Measurements from ENCODE around the gene TLR9. TPM values are rescaled to one million over a fixed set of nuclear protein-coding genes. Genes with fewer than 3 reads are reported as not detected.

Gene TLR9
- total RNA-seq, 1 experiment from 2014 or later, result not detected

- POLR2A ChIA-PET, result no interaction called here
- H3K9me3 ChIP-seq (ENCODE audit: control insufficient read depth, insufficient read depth, low read depth, low read length), result no peaks in the 10 kb centered on the region
- DNase-seq (ENCODE audit: low read depth, low spot score) (no peak), ATAC-seq (no peak)
- H3K36me3 ChIP-seq (ENCODE audit: control insufficient read depth, insufficient read depth, low read length), result no peaks in the 10 kb centered on the region
- no TSS peak for BruUV-seq (replicated peaks)
- CTCF ChIA-PET, result interaction anchor here (0.5 kb wide), 1 partner anchor 223 kb away, joined by 5 read pairs; the partner anchor contains the start of gene RPL29
- no peaks in the 10 kb centered on the region for H3K27me3 ChIP-seq (ENCODE audit: control insufficient read depth, insufficient read depth, low read length)
- TF ChIP-seq POLR2AphosphoS5 (IDR thresholded peaks at IDR 0.05; ENCODE audit: low read depth, low read length) (no peak), TCF7L2 (IDR thresholded peaks at IDR 0.05; ENCODE audit: low read depth, low read length) (no peak), CTCF (IDR thresholded peaks at IDR 0.05) (no peak), SIN3A (IDR thresholded peaks at IDR 0.05; ENCODE audit: borderline replicate concordance, insufficient read depth, low read depth, low read length) (no peak), REST (IDR thresholded peaks at IDR 0.05; ENCODE audit: insufficient read depth in 1 of 2, low read depth in 2 of 2, low read length in 1 of 2) (no peak)
- in situ Hi-C loops (cut with HindIII; ENCODE audit: low pct_unique_long_range_greater_than_20kb, low sequenced_read_pairs), result no loop called here
- H3K27ac ChIP-seq (ENCODE audit: low read length), result peak overlapping the region; percentile 35; the same call in 1 of the 2 replicates
- H3K4me3 ChIP-seq (ENCODE audit: low read depth in 2 of 2, low read length in 2 of 2), result no peak overlapping the region
- intact Hi-C loops (cut with micrococcal nuclease; ENCODE audit: unreplicated experiment), result no loop called here
- H3K4me1 ChIP-seq (ENCODE audit: control insufficient read depth, insufficient read depth, low read length), result peaks cover 19% of the 10 kb centered on the region
These were observed 7.0 kb downstream of the TLR9 start for GRCh38 chr3:52218454-52218853.

GRCh38 chr3:52218026-52218425, 7.4 kb downstream of the TLR9 start:
- POLR2A ChIA-PET, result no interaction called here
- DNase-seq (ENCODE audit: low read depth, low spot score) (no peak), ATAC-seq (no peak)
- TF ChIP-seq CTCF (IDR thresholded peaks at IDR 0.05) (no peak), TCF7L2 (IDR thresholded peaks at IDR 0.05; ENCODE audit: low read depth, low read length) (no peak), SIN3A (IDR thresholded peaks at IDR 0.05; ENCODE audit: borderline replicate concordance, insufficient read depth, low read depth, low read length) (no peak), POLR2AphosphoS5 (IDR thresholded peaks at IDR 0.05; ENCODE audit: low read depth, low read length) (no peak), REST (IDR thresholded peaks at IDR 0.05; ENCODE audit: insufficient read depth in 1 of 2, low read depth in 2 of 2, low read length in 1 of 2) (no peak)
- Histone ChIP-seq H3K36me3 (ENCODE audit: control insufficient read depth, insufficient read depth, low read length) (no peaks in the 10 kb centered on the region), H3K27me3 (ENCODE audit: control insufficient read depth, insufficient read depth, low read length) (no peaks in the 10 kb centered on the region), H3K4me1 (ENCODE audit: control insufficient read depth, insufficient read depth, low read length) (peaks cover 19% of the 10 kb centered on the region), H3K9me3 (ENCODE audit: control insufficient read depth, insufficient read depth, low read depth, low read length) (no peaks in the 10 kb centered on the region), H3K4me3 (ENCODE audit: low read depth in 2 of 2, low read length in 2 of 2) (no peak overlapping the region), H3K27ac (ENCODE audit: low read length) (peak overlapping the region; percentile 35)
- BruUV-seq (replicated peaks), result no TSS peak
- CTCF ChIA-PET, result interaction anchor here (0.5 kb wide), 1 partner anchor 222 kb away, joined by 5 read pairs; the partner anchor contains the start of gene RPL29
- in situ Hi-C loops (cut with HindIII; ENCODE audit: low pct_unique_long_range_greater_than_20kb, low sequenced_read_pairs) (no loop called here), intact Hi-C loops (cut with micrococcal nuclease; ENCODE audit: unreplicated experiment) (no loop called here)
